H1 (cell line): ENCODE results near the gene TAB3. TPM values are rescaled to one million over a fixed set of nuclear protein-coding genes. Genes with fewer than 3 reads are reported as not detected.

Source experiments
- CTCF ChIA-PET: fragments of 300-600 bp; sonication (Branson Sonifier 250); formaldehyde crosslinking; loops from one replicate; lab custom pipeline; 2021; ENCODE audit not compliant: partially characterized antibody; lab: Charles Lee
- POLR2A ChIA-PET: fragments of 300-600 bp; sonication (Branson Sonifier 250); formaldehyde crosslinking; loops from one replicate; lab custom pipeline; 2021; ENCODE audit warnings: inconsistent platforms; ENCODE audit not compliant: partially characterized antibody; lab: Charles Lee
- DNase-seq, 2 experiments: peaks; one replicate each; pipeline versions ENCODE4 v3.0.0 to v3.0.0-alpha.2; 2010 to 2022; ENCODE audit warnings: low spot score in 2 of 2, low read depth in 1 of 2, mixed read lengths in 1 of 2
- FAIRE-seq: peaks from 2 replicates; lab custom pipeline; 2011; peaks lifted over from hg19 to GRCh38; lab: Jason Lieb, UNC
- H2AFZ ChIP-seq: 2 replicates; pipeline ENCODE4 v1.8.1; 2012; ENCODE audit warnings: low read length, inconsistent platforms
- H2AK5ac ChIP-seq: 2 replicates; pipeline ENCODE4 v1.6.1; 2013; ENCODE audit warnings: low read depth, low read length
- H2BK120ac ChIP-seq: replicated peaks from 2 replicates; pipeline ENCODE3; 2013; ENCODE audit warnings: low read depth, low read length, inconsistent platforms
- H2BK12ac ChIP-seq: 2 replicates; pipeline ENCODE4 v1.6.1; 2013; ENCODE audit warnings: low read depth, low read length
- H2BK15ac ChIP-seq: 2 replicates; pipeline ENCODE4 v1.6.1; 2013; ENCODE audit warnings: low read length
- H2BK20ac ChIP-seq: 2 replicates; pipeline ENCODE4 v1.6.1; 2013; ENCODE audit warnings: low read length
- H2BK5ac ChIP-seq: 2 replicates; pipeline ENCODE4 v1.6.1; 2013; ENCODE audit warnings: low read depth, low read length
- H3K14ac ChIP-seq: 2 replicates; pipeline ENCODE4 v1.6.1; 2013; ENCODE audit warnings: inconsistent platforms; ENCODE audit not compliant: insufficient read length
- H3K18ac ChIP-seq: 2 replicates; pipeline ENCODE4 v1.6.1; 2013; ENCODE audit warnings: low read length; ENCODE audit errors: extremely low read depth
- H3K23ac ChIP-seq: 2 replicates; pipeline ENCODE4 v1.6.1; 2013; ENCODE audit warnings: inconsistent platforms; ENCODE audit not compliant: insufficient read length
- H3K23me2 ChIP-seq: 2 replicates; pipeline ENCODE4 v1.6.1; 2013; ENCODE audit warnings: low read depth, low read length
- H3K27ac ChIP-seq: 2 replicates; pipeline ENCODE4 v1.6.1; 2011; ENCODE audit warnings: low read depth, low read length, inconsistent platforms
- H3K27me3 ChIP-seq, 4 experiments: replicated peaks in 1 of 4; 1 replicate in 1 of 4; 2 replicates in 3 of 4; pipeline versions ENCODE4 v1.6.1 to v1.8.1; 2011 to 2013; ENCODE audit warnings: low read length in 3 of 4, mild to moderate bottlenecking in 3 of 4, inconsistent platforms in 2 of 4, mixed read lengths in 2 of 4, moderate library complexity in 1 of 4; ENCODE audit not compliant: control insufficient read depth in 3 of 4, insufficient read depth in 3 of 4; ENCODE audit errors: extremely low read depth in 1 of 4
- H3K36me3 ChIP-seq, 4 experiments: 2 replicates each; pipeline versions ENCODE4 v1.6.1 to v1.8.1; 2011 to 2013; ENCODE audit warnings: mild to moderate bottlenecking in 4 of 4, low read length in 3 of 4, moderate library complexity in 2 of 4, control low read depth in 1 of 4, inconsistent platforms in 1 of 4; ENCODE audit not compliant: insufficient read depth in 4 of 4, control insufficient read depth in 2 of 4
- H3K4ac ChIP-seq: replicated peaks from 2 replicates; pipeline ENCODE3; 2013; ENCODE audit warnings: low read length, low read depth, mixed read lengths, inconsistent platforms; ENCODE audit not compliant: insufficient read length
- H3K4me1 ChIP-seq, 4 experiments: replicated peaks in 1 of 4; 1 replicate in 1 of 4; 2 replicates in 3 of 4; pipeline versions ENCODE4 v1.6.1 to v1.8.1; 2011 to 2013; ENCODE audit warnings: low read length in 3 of 4, inconsistent platforms in 2 of 4, mixed read lengths in 1 of 4; ENCODE audit not compliant: insufficient read depth in 4 of 4, control insufficient read depth in 3 of 4
- H3K4me2 ChIP-seq, 2 experiments: 2 replicates each; pipeline versions ENCODE4 v1.6.1 to v1.8.1; 2011 to 2013; ENCODE audit warnings: low read depth in 2 of 2, low read length in 2 of 2, control low read depth in 1 of 2, inconsistent platforms in 1 of 2, mild to moderate bottlenecking in 1 of 2; ENCODE audit not compliant: insufficient read depth in 1 of 2
- H3K4me3 ChIP-seq, 4 experiments: fragments of 200-600, 300-600 bp in 1 of 4; sonication (generic), shearing (Covaris generic), sonication (Bioruptor Twin) in 1 of 4; 2 replicates each; pipeline versions ENCODE4 v1.5.1 to v1.8.1; 2011 to 2016; ENCODE audit warnings: low read length in 4 of 4, low read depth in 3 of 4, control low read depth in 2 of 4, inconsistent platforms in 2 of 4, mild to moderate bottlenecking in 2 of 4, mixed read lengths in 1 of 4, moderate library complexity in 1 of 4; ENCODE audit not compliant: insufficient read depth in 2 of 4; ENCODE audit errors: extremely low read depth in 1 of 4
- H3K56ac ChIP-seq: replicated peaks from 2 replicates; pipeline ENCODE3; 2013; ENCODE audit warnings: low read depth, mild to moderate bottlenecking, mixed read lengths, low read length, inconsistent platforms; ENCODE audit not compliant: insufficient read length
- H3K79me1 ChIP-seq: 2 replicates; pipeline ENCODE4 v1.6.1; 2013; ENCODE audit warnings: low read depth, low read length, control low read depth
- H3K79me2 ChIP-seq, 2 experiments: 2 replicates each; pipeline versions ENCODE4 v1.6.1 to v1.8.1; 2012 to 2013; ENCODE audit warnings: low read length in 2 of 2, mild to moderate bottlenecking in 2 of 2, inconsistent platforms in 1 of 2; ENCODE audit not compliant: insufficient read depth in 2 of 2, control insufficient read depth in 1 of 2
- H3K9ac ChIP-seq, 4 experiments: replicated peaks in 1 of 4; 1 replicate in 1 of 4; 2 replicates in 3 of 4; pipeline versions ENCODE4 v1.6.1 to v1.8.1; 2011 to 2013; ENCODE audit warnings: low read depth in 3 of 4, low read length in 3 of 4, control low read depth in 2 of 4, mild to moderate bottlenecking in 2 of 4, moderate library complexity in 2 of 4, inconsistent platforms in 1 of 4; ENCODE audit errors: extremely low read depth in 1 of 4
- H3K9me3 ChIP-seq, 2 experiments: 2 replicates each; pipeline versions ENCODE4 v1.6.1 to v1.8.1; 2012 to 2013; ENCODE audit warnings: mild to moderate bottlenecking in 2 of 2, moderate library complexity in 2 of 2, control low read depth in 1 of 2, inconsistent platforms in 1 of 2, low read depth in 1 of 2, low read length in 1 of 2, mixed read lengths in 1 of 2; ENCODE audit not compliant: insufficient read depth in 2 of 2
- H4K20me1 ChIP-seq, 2 experiments: replicated peaks in 1 of 2; 2 replicates each; pipeline versions ENCODE3 to v1.8.1; 2011 to 2013; ENCODE audit warnings: inconsistent platforms in 2 of 2, low read length in 2 of 2, mild to moderate bottlenecking in 1 of 2; ENCODE audit not compliant: insufficient read depth in 2 of 2, control insufficient read depth in 1 of 2
- H4K5ac ChIP-seq: 2 replicates; pipeline ENCODE4 v1.6.1; 2013; ENCODE audit warnings: low read length, low read depth, mixed read lengths, inconsistent platforms; ENCODE audit not compliant: insufficient read length
- H4K8ac ChIP-seq: 2 replicates; pipeline ENCODE4 v1.8.0; 2013; ENCODE audit warnings: mild to moderate bottlenecking, moderate library complexity, low read length, inconsistent platforms; ENCODE audit not compliant: insufficient read depth; ENCODE audit errors: extremely low read depth
- H4K91ac ChIP-seq: replicated peaks from 2 replicates; pipeline ENCODE3; 2013; ENCODE audit warnings: low read length, mixed read lengths, inconsistent platforms; ENCODE audit not compliant: insufficient read length
- HDAC2 ChIP-seq, 2 experiments: fragments of 300-600 bp in 1 of 2; sonication (generic) in 1 of 2; IDR thresholded peaks; 2 replicates each; pipeline ENCODE4 v1.6.1; 2011 to 2012; ENCODE audit warnings: low read depth in 2 of 2, low read length in 2 of 2, mild to moderate bottlenecking in 2 of 2, moderate library complexity in 2 of 2, borderline replicate concordance in 1 of 2, inconsistent platforms in 1 of 2
- POLR2AphosphoS5 ChIP-seq: IDR thresholded peaks from 2 replicates; pipeline ENCODE4 v1.6.1; 2011; ENCODE audit warnings: low read depth, low read length
- SP4 ChIP-seq: IDR thresholded peaks from 2 replicates; pipeline ENCODE4 v1.6.1; 2012; ENCODE audit warnings: low read length, inconsistent platforms
- SUZ12 ChIP-seq: fragments of 200-600 bp; sonication (generic); IDR thresholded peaks from 2 replicates; pipeline ENCODE4 v1.6.1; 2012; ENCODE audit warnings: mild to moderate bottlenecking, inconsistent platforms, low read length, moderate library complexity, mixed read lengths
- WGBS, 2 experiments: shearing (Covaris generic) in 1 of 2; methylation state at CpG; one replicate each; pipeline versions ENCODE4 v1.1.6 to v1.1.7; 2013 to 2015; ENCODE audit warnings: low lambda C conversion rate in 2 of 2, mixed read lengths in 2 of 2, inconsistent platforms in 1 of 2, low coverage in 1 of 2, missing lambda C conversion rate in 1 of 2; ENCODE audit not compliant: insufficient replicate concordance in 2 of 2, insufficient coverage in 1 of 2, insufficient read length in 1 of 2; ENCODE audit errors: extremely low coverage in 1 of 2, missing lambda C conversion rate in 1 of 2; 5-methylcytosine and 5-hydroxymethylcytosine counted together
- polyA plus RNA-seq, 7 experiments: library from polyadenylated mRNA; depleted of rRNA in 3 of 7; stranded (reverse) in 5 of 7; unstranded in 2 of 7; fragments of >200 nt in 5 of 7; fragments of 200-250 nt in 2 of 7; gene quantifications; 1 replicate in 5 of 7; 2 replicates in 1 of 7; 4 replicates in 1 of 7; pipeline versions ENCODE4 v1.2.1 to v1.2.3, GENCODE V29; 2011 to 2013; ENCODE audit warnings: missing spikeins in 2 of 7, mixed read lengths in 2 of 7
- total RNA-seq: library from RNA; stranded (reverse); fragmentation: NEBNext Ultra II Directional; extraction: Animal tissue kit (Norgen Biotek cat#: 25700); gene quantifications from 2 replicates; pipeline ENCODE4 v1.2.1, GENCODE V29; 2021

The TAB3 gene
- total and polyA plus RNA-seq, 2 of the 8 experiments (the other 6 are each of a cell fraction or from before 2014, with no cell fraction given) = 12.7 to 12.9 TPM

DNA sequence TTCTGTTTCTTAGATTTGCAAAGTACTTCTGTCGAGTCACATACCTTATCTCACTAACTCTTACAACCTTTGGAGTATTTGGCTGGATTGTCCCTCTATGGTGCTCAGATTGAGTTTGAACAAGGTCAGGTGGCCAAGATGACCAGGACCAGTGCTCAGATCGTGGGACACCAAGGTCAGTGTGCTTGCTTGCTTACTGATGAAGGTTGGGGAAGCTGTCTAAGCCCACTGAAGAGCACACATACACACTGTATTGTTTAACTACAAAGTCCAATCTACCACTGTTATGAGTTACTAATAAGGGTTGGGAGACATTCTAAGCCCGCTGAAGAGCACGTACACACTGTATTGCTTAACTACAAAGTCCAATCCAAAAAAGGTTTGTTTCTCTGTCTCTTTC, 53.7 kb downstream of the TAB3 start:
- H3K23me2 ChIP-seq = no peaks in the 10 kb centered on the region
- no peak overlapping the region for H2BK120ac ChIP-seq
- TF ChIP-seq HDAC2 (IDR thresholded peaks at IDR 0.05; ENCODE audit: borderline replicate concordance in 1 of 2, low read depth in 2 of 2, low read length in 2 of 2) (no peak), POLR2AphosphoS5 (no peak), SUZ12 (no peak), SP4 (no peak)
- H4K8ac ChIP-seq = no peak overlapping the region
- no peaks in the 10 kb centered on the region for H3K79me2 ChIP-seq
- POLR2A ChIA-PET = no interaction called here
- no peak overlapping the region for H4K91ac ChIP-seq
- no peak overlapping the region for H2BK20ac ChIP-seq
- H3K4ac ChIP-seq = no peak overlapping the region
- no peaks in the 10 kb centered on the region for H4K20me1 ChIP-seq
- H3K9me3 ChIP-seq = no peaks in the 10 kb centered on the region; a peak in 1 of 4 replicates
- H3K79me1 ChIP-seq = no peaks in the 10 kb centered on the region
- no peak overlapping the region for H4K5ac ChIP-seq
- CTCF ChIA-PET = no interaction called here
- H3K4me1 ChIP-seq = peaks cover 0 to 2% (median under 1%) of the 10 kb centered on the region in 4 experiments; a peak in 2 of 7 replicates
- H3K27ac ChIP-seq = no peak overlapping the region
- no peak overlapping the region for H3K18ac ChIP-seq
- H2BK12ac ChIP-seq = no peak overlapping the region
- no peak overlapping the region for H2AK5ac ChIP-seq
- no peak overlapping the region for H3K9ac ChIP-seq
- no peak overlapping the region for H2BK15ac ChIP-seq
- WGBS, 2 experiments = 94% methylated on average over 4 of the region's 4 CpGs; no CpG with 5 or more reads in 1 of the 2 experiments
- no peak for DNase-seq
- H3K27me3 ChIP-seq = no peaks in the 10 kb centered on the region
- H3K23ac ChIP-seq = no peak overlapping the region
- FAIRE-seq = no peak
- no peak overlapping the region for H2BK5ac ChIP-seq
- H3K56ac ChIP-seq = no peak overlapping the region
- no peak overlapping the region for H2AFZ ChIP-seq
- no peak overlapping the region for H3K14ac ChIP-seq
- H3K4me3 ChIP-seq = no peak overlapping the region
- H3K36me3 ChIP-seq = peaks cover 0 to 28% (median 3%) of the 10 kb centered on the region in 4 experiments; a peak in 3 of 8 replicates
- H3K4me2 ChIP-seq = no peak overlapping the region
